ENCODE results near the gene CEP112. TPM values are rescaled to one million over a fixed set of nuclear protein-coding genes. Genes with fewer than 3 reads are reported as not detected.

Gene CEP112
- total RNA-seq, 4 donors from 2014 or later: 1.1 to 12.9 (median 9.1) TPM

GRCh38 chr17:65947831-65948230 lies 244.1 kb downstream of the CEP112 start:
- TF ChIP-seq POLR2A (IDR thresholded peaks at IDR 0.05): no peak
- TF ChIP-seq CTCF (IDR thresholded peaks at IDR 0.05): no peak
- no peak for TF ChIP-seq POLR2AphosphoS5 (IDR thresholded peaks at IDR 0.05)
- TF ChIP-seq EP300 (IDR thresholded peaks at IDR 0.05; ENCODE audit: low read depth): no peak
- Histone ChIP-seq H3K4me1 (no peaks in the 10 kb centered on the region), H3K27me3 (no peaks in the 10 kb centered on the region), H3K27ac (no peak overlapping the region), H3K4me3 (no peak overlapping the region), H3K36me3 (no peaks in the 10 kb centered on the region), H3K9me3 (no peaks in the 10 kb centered on the region)
- intact Hi-C loops (cut with DNase I; ENCODE audit: low total_unique reads): no loop called here
- in situ Hi-C loops (cut with MboI; ENCODE audit: low pct_ligation_motif_present in 1 of 4, low pct_unique_long_range_greater_than_20kb in 1 of 4, low sequenced_read_pairs in 3 of 4): loop anchor here in 1 of 4 donors (25.0 kb wide), 1 partner anchor 89 kb away; no protein-coding TSS in a partner anchor
- 94 to 100% methylated on average over 2 of the region's 2 CpGs for WGBS, 2 donors (ENCODE audit: low coverage in 1 of 2)
- DNase-seq: no peak

- no peaks in the 10 kb centered on the region for H3K4me1 ChIP-seq
- in situ Hi-C loops (cut with MboI; ENCODE audit: low pct_ligation_motif_present in 1 of 4, low pct_unique_long_range_greater_than_20kb in 1 of 4, low sequenced_read_pairs in 3 of 4) (loop anchor here in 1 of 4 donors (25.0 kb wide), 1 partner anchor 95 kb away; no protein-coding TSS in a partner anchor), intact Hi-C loops (cut with DNase I; ENCODE audit: low total_unique reads) (no loop called here)
- no peak overlapping the region for H3K27ac ChIP-seq
- H3K27me3 ChIP-seq: no peaks in the 10 kb centered on the region
- no peaks in the 10 kb centered on the region for H3K9me3 ChIP-seq
- TF ChIP-seq POLR2A (IDR thresholded peaks at IDR 0.05): no peak
- 90 to 91% methylated on average over 1 of the region's 1 CpG for WGBS, 2 donors (ENCODE audit: low coverage in 1 of 2)
- no peak overlapping the region for H3K4me3 ChIP-seq
- DNase-seq: no peak
- H3K36me3 ChIP-seq: no peaks in the 10 kb centered on the region
These were observed 249.3 kb downstream of the CEP112 start for GRCh38 chr17:65942592-65942991.

GRCh38 chr17:65941356-65941899 lies 250.5 kb downstream of the CEP112 start:
- Histone ChIP-seq H3K9me3 (no peaks in the 10 kb centered on the region), H3K27me3 (no peaks in the 10 kb centered on the region), H3K36me3 (no peaks in the 10 kb centered on the region), H3K4me1 (no peaks in the 10 kb centered on the region), H3K4me3 (no peak overlapping the region), H3K27ac (no peak overlapping the region)
- in situ Hi-C loops (cut with MboI; ENCODE audit: low pct_ligation_motif_present in 1 of 4, low pct_unique_long_range_greater_than_20kb in 1 of 4, low sequenced_read_pairs in 3 of 4): loop anchor here in 1 of 4 donors (25.0 kb wide), 1 partner anchor 96 kb away; no protein-coding TSS in a partner anchor
- intact Hi-C loops (cut with DNase I; ENCODE audit: low total_unique reads): no loop called here
- WGBS, 2 donors (ENCODE audit: low coverage in 1 of 2): 88 to 92% methylated on average over 3 to 4 of the region's 4 CpGs
- DNase-seq: no peak
- no peak for TF ChIP-seq POLR2AphosphoS5 (IDR thresholded peaks at IDR 0.05)
- no peak for TF ChIP-seq CTCF (IDR thresholded peaks at IDR 0.05)
- no peak for TF ChIP-seq POLR2A (IDR thresholded peaks at IDR 0.05)
- TF ChIP-seq EP300 (IDR thresholded peaks at IDR 0.05; ENCODE audit: low read depth): no peak

GRCh38 chr17:65936013-65936412 lies 255.9 kb downstream of the CEP112 start:
- Histone ChIP-seq H3K4me1 (no peaks in the 10 kb centered on the region), H3K27me3 (no peaks in the 10 kb centered on the region), H3K36me3 (peaks cover 0 to 1% (median 0%) of the 10 kb centered on the region in 4 donors), H3K4me3 (no peak overlapping the region), H3K27ac (no peak overlapping the region), H3K9me3 (no peaks in the 10 kb centered on the region)
- TF ChIP-seq EP300 (IDR thresholded peaks at IDR 0.05; ENCODE audit: low read depth): no peak
- no peak for TF ChIP-seq CTCF (IDR thresholded peaks at IDR 0.05)
- no peak for TF ChIP-seq POLR2AphosphoS5 (IDR thresholded peaks at IDR 0.05)
- no peak for TF ChIP-seq POLR2A (IDR thresholded peaks at IDR 0.05)
- WGBS, 2 donors (ENCODE audit: low coverage in 1 of 2): 70 to 86% methylated on average over 3 of the region's 3 CpGs
- intact Hi-C loops (cut with DNase I; ENCODE audit: low total_unique reads): no loop called here
- in situ Hi-C loops (cut with MboI; ENCODE audit: low pct_ligation_motif_present in 1 of 4, low pct_unique_long_range_greater_than_20kb in 1 of 4, low sequenced_read_pairs in 3 of 4): loop anchor here in 1 of 4 donors (25.0 kb wide), 1 partner anchor 101 kb away; no protein-coding TSS in a partner anchor
- DNase-seq: no peak
